Bronchial epithelial cell (primary cell): ENCODE measurements around the gene FADS6. TPM values are rescaled to one million over a fixed set of nuclear protein-coding genes. Genes with fewer than 3 reads are reported as not detected.
"Not testable (repeated sequence)": the region's sequence is repeated elsewhere in the genome, so short reads cannot be mapped to it uniquely, and the experiment has no call there.

Source experiments
- DNase-seq: peaks from one replicate; pipeline ENCODE4 v3.0.0-alpha.2; 2010; ENCODE audit warnings: low read depth
- FAIRE-seq: peaks from 2 replicates; lab custom pipeline; 2011; peaks lifted over from hg19 to GRCh38; lab: Jason Lieb, UNC
- H3K27me3 ChIP-seq: 2 replicates; pipeline ENCODE4 v1.5.1; 2011; ENCODE audit warnings: low read length; ENCODE audit not compliant: control insufficient read depth, insufficient read depth
- H3K36me3 ChIP-seq: 2 replicates; pipeline ENCODE4 v1.5.1; 2011; ENCODE audit warnings: low read length; ENCODE audit not compliant: control insufficient read depth, insufficient read depth
- H3K4me3 ChIP-seq: 2 replicates; pipeline ENCODE4 v1.5.1; 2011; ENCODE audit warnings: mild to moderate bottlenecking, low read depth, low read length, control low read depth
- total RNA-seq: library from RNA; depleted of rRNA; stranded (reverse); fragments of >200 nt; gene quantifications from 2 replicates; pipeline ENCODE4 v1.2.1, GENCODE V29; 2014
- TF ChIP-seq, protein P1 (sequence below): IDR thresholded peaks from 2 replicates; pipeline ENCODE4 v1.5.1; 2011; ENCODE audit warnings: mild to moderate bottlenecking, moderate library complexity, low read length, control low read depth, inconsistent platforms; ENCODE audit not compliant: insufficient read depth, severe bottlenecking

The FADS6 gene
- total RNA-seq, 1 donor from 2014 or later = not detected

DNA sequence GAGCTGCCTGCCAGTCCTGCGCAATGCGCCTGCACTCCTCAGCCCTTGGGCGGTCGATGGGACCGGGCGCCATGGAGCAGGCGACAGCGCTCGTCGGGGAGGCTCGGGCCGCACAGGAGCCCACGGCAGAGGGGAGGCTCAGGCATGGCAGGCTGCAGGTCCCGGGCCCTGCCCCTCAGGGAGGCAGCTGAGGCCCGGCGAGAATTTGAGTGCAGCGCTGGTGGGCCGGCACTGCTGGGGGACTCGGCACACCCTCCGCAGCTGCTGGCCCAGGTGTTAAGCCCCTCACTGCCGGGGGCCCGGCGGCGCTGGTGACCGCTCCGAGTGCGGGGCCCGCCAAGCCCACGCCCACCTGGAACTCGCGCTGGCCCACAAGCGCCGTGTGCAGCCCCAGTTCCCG lies 13.6 kb upstream of the FADS6 start:
- FAIRE-seq = no peak
- TF ChIP-seq, protein P1, sequence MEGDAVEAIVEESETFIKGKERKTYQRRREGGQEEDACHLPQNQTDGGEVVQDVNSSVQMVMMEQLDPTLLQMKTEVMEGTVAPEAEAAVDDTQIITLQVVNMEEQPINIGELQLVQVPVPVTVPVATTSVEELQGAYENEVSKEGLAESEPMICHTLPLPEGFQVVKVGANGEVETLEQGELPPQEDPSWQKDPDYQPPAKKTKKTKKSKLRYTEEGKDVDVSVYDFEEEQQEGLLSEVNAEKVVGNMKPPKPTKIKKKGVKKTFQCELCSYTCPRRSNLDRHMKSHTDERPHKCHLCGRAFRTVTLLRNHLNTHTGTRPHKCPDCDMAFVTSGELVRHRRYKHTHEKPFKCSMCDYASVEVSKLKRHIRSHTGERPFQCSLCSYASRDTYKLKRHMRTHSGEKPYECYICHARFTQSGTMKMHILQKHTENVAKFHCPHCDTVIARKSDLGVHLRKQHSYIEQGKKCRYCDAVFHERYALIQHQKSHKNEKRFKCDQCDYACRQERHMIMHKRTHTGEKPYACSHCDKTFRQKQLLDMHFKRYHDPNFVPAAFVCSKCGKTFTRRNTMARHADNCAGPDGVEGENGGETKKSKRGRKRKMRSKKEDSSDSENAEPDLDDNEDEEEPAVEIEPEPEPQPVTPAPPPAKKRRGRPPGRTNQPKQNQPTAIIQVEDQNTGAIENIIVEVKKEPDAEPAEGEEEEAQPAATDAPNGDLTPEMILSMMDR = no peak

DNA sequence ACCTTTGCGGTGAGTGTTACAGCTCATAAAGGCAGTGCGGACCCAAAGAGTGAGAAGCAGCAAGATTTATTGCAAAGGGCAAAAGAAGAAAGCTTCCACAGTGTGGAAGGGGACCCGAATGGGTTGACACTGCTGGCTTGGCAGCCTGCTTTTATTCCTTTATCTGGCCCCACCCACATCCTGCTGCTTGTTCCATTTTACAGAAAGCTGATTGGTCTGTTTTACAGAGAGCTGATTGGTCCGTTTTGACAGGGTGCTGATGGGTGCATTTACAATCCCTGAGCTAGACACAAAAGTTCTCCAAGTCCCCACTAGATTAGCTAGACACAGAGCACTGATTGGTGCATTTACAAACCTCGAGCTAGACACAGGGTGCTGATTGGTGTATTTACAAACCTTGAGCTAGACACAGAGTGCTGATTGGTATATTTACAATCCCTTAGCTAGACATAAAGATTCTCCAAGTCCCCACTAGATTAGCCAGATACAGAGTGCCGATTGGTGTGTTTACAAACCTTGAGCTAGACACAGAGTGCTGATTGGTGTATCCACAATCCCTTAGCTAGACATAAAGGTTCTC lies 12.9 kb upstream of the FADS6 start:
- H3K36me3 ChIP-seq, H3K4me3 ChIP-seq, FAIRE-seq, H3K27me3 ChIP-seq, DNase-seq: not testable (repeated sequence)

More for the DNA sequence above, 13.6 kb upstream of the FADS6 start:
- Histone ChIP-seq H3K27me3 (no peaks in the 10 kb centered on the region), H3K4me3 (no peak overlapping the region), H3K36me3 (no peaks in the 10 kb centered on the region)
- DNase-seq = no peak

DNA sequence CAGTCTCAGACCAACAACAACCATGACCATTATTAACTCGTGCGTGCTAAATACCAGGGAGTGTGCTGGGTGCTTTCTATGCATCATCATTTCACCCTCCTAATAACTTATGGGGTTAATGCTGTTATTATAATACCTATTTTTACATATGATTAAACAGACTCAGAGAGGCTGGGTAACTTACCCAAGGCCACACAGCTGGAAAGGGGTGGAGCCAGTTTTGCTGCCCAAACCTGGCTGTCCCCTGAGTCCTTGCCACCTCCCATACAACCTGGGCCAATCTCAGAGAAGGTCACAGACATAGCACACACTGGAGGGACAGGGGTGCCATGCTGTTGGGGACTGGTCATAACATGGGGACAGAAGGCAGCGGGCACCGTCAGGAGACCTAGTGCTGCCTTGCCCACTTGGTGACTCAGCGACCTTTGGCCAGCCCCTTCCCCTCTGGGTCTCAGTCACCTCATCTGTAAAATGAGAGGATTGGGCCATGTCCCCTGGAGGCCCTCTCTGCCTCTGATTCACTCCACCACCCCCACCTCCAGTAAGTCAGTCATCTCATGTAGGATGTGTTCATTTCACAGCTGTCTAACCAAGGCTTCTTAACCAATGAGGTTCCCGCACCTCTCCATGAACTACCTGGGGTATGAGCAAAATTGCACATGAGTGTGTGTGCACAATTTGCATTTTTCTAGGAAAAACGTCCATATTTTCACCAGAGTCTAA lies 11.4 kb upstream of the FADS6 start:
- Histone ChIP-seq H3K4me3 (no peak overlapping the region), H3K27me3 (no peaks in the 10 kb centered on the region), H3K36me3 (no peaks in the 10 kb centered on the region)
- FAIRE-seq (no peak), DNase-seq (no peak)
- TF ChIP-seq, protein P1 = no peak

DNA sequence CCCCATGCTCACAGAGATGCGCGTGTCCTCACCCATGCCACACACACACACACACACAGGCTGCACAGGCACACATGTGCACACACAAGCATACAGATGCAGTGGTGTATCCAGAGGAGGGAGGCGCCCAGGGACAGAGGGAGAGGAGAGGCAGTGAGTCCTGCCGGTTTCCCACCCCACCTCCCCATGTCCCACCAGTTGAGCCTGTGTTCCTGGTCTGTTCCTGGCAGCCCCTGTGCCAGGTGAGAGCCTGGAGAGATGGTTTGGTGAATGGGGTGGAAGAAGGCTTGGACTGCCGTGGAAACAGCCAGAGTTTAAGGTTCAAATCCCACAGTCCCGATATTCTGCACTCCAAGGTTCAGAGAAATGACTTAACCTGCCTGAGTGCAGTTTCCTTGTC lies 10.2 kb upstream of the FADS6 start:
- H3K27me3 ChIP-seq = no peaks in the 10 kb centered on the region
- no peak overlapping the region for H3K4me3 ChIP-seq
- no peak for DNase-seq
- FAIRE-seq = no peak
- TF ChIP-seq, protein P1 = no peak
- no peaks in the 10 kb centered on the region for H3K36me3 ChIP-seq

DNA sequence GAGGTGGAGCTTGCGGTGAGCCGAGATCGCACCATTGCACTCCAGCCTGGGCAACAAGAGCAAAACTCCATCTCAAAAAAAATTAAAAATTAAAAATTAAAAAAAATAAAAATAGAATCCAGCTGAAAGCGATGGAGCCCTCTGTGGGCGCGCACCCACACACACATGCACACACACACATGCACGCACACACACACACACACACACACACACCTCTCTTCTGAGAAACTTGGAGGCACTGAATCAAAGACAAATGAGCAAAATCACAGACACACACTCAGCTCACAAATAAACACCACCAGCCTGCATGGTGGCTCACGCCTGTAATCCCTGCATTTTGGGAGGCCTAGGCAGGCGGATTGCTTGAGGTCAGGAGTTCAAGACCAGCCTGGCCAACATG lies 9.6 kb upstream of the FADS6 start:
- TF ChIP-seq, protein P1 = no peak
- no peaks in the 10 kb centered on the region for H3K36me3 ChIP-seq
- FAIRE-seq = no peak

DNA sequence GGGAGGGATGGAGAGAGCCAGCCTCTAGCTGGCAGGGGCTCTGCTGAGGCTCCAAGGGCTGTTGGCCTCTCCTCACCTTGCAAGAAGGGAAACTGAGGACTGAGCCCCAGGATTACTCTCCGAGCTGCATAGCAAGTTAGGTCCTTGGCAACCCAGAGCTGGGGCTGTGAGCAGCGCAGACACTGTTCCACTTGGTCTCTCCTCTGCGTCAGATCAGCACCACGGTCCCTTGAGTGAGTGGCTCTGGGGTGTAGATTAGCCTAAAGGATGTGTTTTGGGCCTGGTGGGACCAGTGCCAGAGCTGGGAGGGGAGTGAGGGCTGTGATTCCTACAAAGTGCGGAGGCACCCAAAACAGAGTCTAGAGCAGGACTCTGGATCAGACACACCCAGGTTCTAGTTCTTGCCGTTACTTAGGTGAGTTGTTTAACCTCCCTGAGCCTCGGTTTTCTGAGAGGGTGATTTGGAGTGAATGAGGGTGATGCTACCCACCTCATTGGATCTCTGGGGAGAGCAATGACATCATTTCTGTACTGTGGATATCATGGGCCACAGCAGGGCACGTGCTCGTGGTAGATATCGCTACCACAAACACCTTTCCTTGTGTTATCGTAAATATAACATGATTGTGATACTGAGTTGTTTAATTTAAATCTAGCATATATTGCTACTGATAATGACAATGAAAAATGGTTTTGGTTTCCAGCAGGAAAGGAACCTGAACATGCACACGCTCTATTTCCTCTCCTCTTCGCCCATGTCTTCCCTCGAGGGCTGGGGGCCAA lies 8.1 kb upstream of the FADS6 start:
- FAIRE-seq = no peak
- no peaks in the 10 kb centered on the region for H3K36me3 ChIP-seq

More for the DNA sequence above, 9.6 kb upstream of the FADS6 start:
- H3K27me3 ChIP-seq = no peaks in the 10 kb centered on the region
- DNase-seq = no peak
- H3K4me3 ChIP-seq = no peak overlapping the region

More for the DNA sequence above, 8.1 kb upstream of the FADS6 start:
- Histone ChIP-seq H3K27me3 (peaks cover under 1% of the 10 kb centered on the region), H3K4me3 (no peak overlapping the region)
- no peak for DNase-seq
- TF ChIP-seq, protein P1 = no peak
